HTR-8/SVneo (cell line): ENCODE results near the gene OPRM1.
"Not testable (repeated sequence)": the region's sequence is repeated elsewhere in the genome, so short reads cannot be mapped to it uniquely, and the experiment has no call there.

Source experiments
- DNase-seq: peaks from one replicate; pipeline ENCODE4 v3.0.0; 2011; ENCODE audit warnings: low spot score, mixed read lengths; ENCODE audit not compliant: insufficient read length
- FAIRE-seq: peaks from 2 replicates; lab custom pipeline; 2011; peaks lifted over from hg19 to GRCh38; lab: Jason Lieb, UNC

OPRM1 gene

DNA sequence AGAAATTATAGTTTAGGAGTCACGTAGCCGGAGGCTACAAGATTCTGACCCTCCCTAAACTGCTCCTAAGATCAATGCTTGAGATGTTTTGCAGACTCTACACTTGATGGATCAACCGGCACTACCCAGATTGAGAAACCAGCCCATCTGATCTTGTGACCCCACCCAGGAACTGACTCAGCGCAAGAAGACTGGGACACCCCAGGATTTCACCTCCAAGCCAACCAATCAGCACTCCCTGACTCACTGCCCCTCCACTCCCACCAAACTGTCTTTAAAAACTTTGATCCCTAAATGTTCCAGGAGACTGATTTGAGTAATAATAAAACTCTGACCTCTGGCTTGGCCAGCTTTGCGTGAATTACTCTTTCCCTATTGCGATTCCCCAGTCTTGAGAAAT lies 99.8 kb downstream of the OPRM1 start:
- no peak for DNase-seq
- FAIRE-seq: no peak

- DNase-seq: no peak
- no peak for FAIRE-seq
Measured at GRCh38 chr6:154139892-154140291, 100.9 kb downstream of the OPRM1 start.

DNA sequence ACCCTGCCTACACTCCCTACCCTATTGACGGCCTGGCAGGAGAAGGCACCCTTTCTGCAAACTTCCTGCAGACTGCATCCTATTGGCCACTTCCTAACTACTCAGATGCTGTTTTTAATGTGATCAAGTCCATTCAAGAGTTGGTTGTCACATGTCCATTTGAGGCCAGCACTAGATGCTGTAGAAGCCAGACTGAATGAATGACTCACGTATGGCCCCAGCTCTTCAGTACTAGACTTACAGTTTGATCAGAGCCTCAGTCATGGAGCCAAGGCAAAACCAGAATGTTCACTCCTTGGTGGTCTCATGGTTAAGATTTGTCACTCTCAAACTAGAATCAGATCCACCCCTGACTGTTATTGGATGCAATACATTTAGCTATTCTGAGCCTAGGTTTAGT lies 101.7 kb downstream of the OPRM1 start:
- no peak for FAIRE-seq

DNA sequence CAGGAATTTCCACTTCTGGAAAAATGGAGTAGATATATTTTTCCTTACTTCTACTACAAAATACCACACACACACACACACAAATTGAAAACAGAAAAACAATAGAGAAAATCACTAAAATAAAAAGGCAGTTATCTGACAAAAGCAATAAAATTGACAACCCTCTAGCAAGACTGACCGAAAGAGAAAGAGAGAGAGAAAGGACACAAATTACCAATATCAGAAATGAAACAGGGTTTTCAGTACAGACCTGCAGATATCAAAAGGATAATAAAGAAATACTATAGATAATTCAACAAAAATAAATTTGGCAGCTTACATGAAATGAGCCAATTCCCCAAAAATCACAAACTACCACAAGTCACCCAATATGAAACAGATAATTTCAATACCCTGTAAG lies 104.7 kb downstream of the OPRM1 start:
- FAIRE-seq: no peak
- no peak for DNase-seq

More for the DNA sequence above, 101.7 kb downstream of the OPRM1 start:
- no peak for DNase-seq

- FAIRE-seq (no peak), DNase-seq (peak; percentile 28)
Measured at GRCh38 chr6:154154389-154154967, 115.4 kb downstream of the OPRM1 start.

GRCh38 chr6:154156135-154156896 lies 117.3 kb downstream of the OPRM1 start:
- DNase-seq: peak; percentile 31

DNA sequence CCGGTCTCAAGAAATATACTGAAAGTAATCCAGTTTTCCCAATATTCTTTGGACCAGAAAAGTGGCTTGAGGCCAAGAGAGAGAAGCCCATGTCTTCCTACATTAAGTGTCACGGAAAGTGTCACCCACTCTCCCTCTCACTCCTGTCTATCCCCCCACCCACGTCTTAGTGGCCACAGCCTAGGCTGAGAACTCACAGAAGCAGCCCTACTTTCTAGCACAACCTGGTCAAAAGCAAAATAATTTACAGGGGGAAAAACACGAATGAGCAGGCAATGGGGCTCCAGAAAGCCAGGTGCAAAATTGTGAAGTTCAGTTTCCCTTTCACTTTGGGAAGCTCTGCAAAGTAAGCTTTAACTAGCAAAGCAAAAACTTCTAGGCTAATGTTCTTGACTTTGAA lies 118.0 kb downstream of the OPRM1 start:
- DNase-seq (no peak), FAIRE-seq (no peak)

More at GRCh38 chr6:154156135-154156896, 117.3 kb downstream of the OPRM1 start:
- no peak for FAIRE-seq

- no peak for DNase-seq
- FAIRE-seq: no peak
Measured at GRCh38 chr6:154157706-154158105, 118.7 kb downstream of the OPRM1 start.

DNA sequence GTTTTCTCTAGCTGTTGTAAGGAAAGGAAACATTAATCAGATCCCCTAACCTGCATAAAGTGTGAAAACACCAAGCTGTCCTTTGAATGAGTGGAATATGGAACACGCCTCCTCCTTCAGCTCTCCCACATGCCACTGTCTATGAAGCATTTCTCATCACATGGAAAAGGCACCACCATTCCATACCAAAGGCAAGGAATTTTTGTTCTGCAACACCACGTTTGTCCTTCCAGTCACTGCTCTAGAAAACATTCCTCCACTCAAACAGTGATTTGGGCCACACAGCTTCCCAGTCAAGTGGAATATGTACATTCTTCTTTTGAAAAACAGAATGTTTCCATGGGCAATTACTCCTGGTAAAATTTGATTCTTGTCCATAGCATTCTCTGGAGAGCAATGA lies 120.1 kb downstream of the OPRM1 start:
- DNase-seq (no peak), FAIRE-seq (no peak)

DNA sequence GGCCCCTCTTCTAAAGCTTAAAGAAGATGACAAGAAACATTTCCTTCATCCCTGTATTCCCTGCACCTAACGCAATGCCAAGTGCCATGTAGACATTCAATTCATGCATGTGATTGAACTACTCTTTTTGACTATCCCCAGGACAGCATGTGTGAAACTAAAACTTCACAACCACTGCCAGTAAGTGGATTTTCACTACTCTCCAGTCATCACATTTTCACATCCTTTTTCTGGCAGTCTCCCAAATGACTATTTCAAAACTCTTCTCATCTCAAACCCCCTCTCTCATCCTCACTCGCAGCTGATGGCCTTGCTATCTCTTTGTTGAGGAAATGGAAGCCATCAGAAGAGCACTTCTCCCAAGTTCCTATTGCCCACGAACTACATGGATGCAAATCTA lies 122.6 kb downstream of the OPRM1 start:
- no peak for FAIRE-seq
- DNase-seq: no peak

- FAIRE-seq (no peak), DNase-seq (no peak)
Measured at GRCh38 chr6:154164397-154164796, 125.4 kb downstream of the OPRM1 start.

DNA sequence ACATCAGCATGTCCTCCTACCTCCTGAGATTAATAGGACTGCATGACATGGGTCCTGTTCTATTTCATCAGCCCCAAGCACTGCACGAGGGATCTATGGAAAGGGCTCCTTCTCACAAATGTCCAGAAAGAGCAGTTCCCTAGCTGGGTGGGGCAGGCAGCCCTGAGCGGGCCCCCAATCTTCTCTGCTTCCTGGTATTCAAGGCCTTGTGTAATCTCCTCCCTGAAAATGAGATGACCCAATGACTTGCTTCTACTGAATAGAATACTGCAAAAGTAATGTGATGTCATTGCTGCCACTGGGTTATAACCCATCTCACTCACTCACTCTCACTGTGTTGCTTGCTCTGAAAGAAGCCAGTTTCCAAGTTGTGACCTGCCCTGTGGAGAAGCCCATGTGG lies 126.4 kb downstream of the OPRM1 start:
- no peak for FAIRE-seq

GRCh38 chr6:154166140-154166539 lies 127.1 kb downstream of the OPRM1 start:
- DNase-seq (no peak), FAIRE-seq (no peak)

More for the DNA sequence above, 126.4 kb downstream of the OPRM1 start:
- DNase-seq: no peak

DNA sequence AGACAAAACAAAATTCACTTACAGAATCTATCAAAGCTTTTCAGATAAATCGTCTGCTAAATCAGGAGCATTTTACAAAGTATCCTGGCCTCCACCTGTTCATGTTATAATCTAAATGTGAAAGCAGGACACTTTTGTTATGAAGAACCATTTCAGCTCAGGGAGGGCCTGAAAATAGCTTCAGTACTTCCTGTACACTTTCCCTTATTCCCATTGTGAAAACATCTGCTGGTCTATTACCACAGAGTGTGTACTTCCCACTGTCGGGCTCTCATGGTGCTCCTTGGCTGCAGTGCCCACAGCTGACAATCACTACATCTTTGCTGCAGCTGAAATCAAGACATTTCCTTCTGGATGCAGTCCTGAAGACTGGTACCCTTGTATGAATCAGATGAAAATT lies 128.1 kb downstream of the OPRM1 start:
- DNase-seq (no peak), FAIRE-seq (no peak)

DNA sequence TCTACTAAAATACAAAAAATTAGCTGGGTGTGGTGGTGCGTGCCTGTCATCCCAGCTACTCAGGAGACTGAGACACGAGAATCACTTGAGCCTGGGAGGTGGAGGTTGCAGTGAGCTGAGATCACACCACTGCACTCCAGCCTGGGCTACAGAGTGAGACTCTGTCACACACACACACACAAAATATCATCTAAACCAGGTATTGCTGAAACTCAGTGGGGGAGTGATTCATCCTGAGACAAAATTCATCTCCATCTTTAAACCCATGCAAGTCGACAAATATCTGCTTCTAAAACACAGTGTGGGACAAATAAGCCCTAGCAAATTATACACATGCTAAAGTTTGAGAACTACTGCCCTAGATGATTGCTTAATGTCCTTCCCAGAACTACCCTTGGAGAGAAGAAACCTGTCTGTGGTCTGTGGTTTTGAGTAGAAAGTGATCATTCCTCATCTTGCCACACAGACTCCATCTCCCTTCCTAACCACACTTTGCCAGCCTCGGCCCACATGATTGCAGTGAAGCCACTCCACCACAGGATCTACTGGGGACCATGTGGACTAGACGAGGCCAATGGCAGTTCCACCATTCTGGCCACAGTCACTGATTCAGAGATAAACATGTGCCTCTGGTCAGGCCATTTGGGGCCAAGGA lies 130.3 kb downstream of the OPRM1 start:
- FAIRE-seq (no peak), DNase-seq (no peak)

- DNase-seq: no peak
- FAIRE-seq: no peak
Measured at GRCh38 chr6:154170106-154170505, 131.1 kb downstream of the OPRM1 start.

- not testable (repeated sequence) for DNase-seq, FAIRE-seq
Measured at GRCh38 chr6:154172393-154172792, 133.4 kb downstream of the OPRM1 start.

- FAIRE-seq (no peak), DNase-seq (no peak)
Measured at GRCh38 chr6:154179434-154179833, 140.4 kb downstream of the OPRM1 start.

DNA sequence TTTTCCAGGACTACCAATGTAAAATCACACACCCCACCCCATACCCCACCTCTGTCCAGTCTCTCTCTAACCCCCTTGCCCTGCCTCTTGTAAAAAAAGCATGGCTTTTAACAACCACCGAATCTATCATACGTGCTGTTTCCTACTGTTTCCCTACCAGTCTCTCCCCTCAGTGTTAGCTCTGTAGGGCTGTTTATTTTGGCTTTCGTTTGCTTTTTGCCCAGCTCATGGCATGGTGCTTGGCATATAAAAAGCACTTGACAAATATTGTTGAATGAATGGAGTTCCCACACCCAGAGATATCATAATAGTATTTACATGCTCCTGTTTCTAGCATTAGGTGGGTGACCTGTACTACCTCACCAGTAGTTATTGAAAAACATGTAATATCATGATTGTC lies 148.2 kb downstream of the OPRM1 start:
- FAIRE-seq (no peak), DNase-seq (no peak)

DNA sequence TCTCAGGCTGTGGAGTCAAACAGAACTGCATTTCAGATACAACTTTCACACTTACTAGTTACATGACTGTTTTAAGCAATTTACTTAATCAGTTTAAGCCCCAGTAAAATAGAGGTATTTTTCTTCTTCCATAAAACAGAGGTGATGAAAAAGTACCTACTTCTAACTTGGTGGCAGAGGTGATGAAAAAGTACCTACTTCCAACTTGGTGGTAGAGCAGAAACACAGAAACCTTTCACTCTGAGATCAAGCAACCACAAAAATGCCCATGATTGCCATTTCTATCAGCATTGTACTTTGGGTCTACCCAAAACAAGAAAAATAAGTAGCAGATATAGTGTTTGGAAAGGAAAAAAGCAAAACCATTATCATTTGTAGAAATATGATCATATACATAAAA lies 148.7 kb downstream of the OPRM1 start:
- DNase-seq: no peak
- no peak for FAIRE-seq

DNA sequence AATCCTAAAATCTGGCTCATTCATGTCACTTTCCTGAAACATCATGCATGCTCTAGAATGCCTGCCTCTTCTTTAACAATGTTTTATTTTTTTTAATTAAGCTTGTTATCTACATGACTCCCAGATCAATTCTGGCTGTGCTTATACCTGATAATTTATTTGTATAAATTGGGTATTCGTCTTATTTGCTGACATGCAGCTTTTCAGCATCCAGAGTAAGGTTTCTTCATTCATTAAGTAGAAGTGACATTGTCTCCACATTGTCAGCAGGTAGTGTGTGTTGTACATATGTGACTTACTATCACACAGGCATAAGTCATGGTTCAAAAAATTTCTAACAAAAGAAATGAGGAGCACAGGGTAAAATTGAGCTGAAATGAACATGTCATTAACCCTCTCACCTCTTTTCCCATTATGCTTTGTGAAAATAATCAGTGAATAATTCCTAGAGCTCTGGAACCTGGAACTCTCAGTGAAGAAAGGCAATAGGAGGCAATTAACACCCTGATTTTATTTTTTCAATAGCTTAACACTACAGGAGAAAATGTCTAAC lies 157.4 kb downstream of the OPRM1 start:
- DNase-seq (no peak), FAIRE-seq (no peak)
